Measurements from ENCODE around the gene CFAP61.
A peak's percentile ranks its signal among the peaks of the same experiment; 100 is the strongest.

CFAP61 gene

DNA sequence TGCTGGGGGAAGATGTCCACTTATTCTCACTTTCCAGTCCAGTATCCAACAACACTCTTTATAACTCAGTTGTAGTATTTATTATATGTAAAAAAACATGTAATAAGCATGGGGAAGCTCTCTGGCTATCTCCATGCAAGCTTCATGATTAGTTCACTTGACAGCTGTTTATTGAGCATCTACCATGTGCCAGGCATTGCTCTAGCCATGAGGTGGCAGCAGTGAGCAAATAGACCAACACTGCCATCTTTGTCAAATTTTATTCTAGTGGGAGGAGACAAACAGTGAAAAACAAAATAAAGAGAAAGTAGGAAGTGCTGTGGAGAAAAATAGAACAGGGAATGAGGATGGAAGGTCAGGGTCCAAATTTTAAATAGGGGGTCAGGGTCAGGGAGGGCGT, 131.8 kb downstream of the CFAP61 start:
- peak; percentile 23 to 52 for DNase-seq

DNA sequence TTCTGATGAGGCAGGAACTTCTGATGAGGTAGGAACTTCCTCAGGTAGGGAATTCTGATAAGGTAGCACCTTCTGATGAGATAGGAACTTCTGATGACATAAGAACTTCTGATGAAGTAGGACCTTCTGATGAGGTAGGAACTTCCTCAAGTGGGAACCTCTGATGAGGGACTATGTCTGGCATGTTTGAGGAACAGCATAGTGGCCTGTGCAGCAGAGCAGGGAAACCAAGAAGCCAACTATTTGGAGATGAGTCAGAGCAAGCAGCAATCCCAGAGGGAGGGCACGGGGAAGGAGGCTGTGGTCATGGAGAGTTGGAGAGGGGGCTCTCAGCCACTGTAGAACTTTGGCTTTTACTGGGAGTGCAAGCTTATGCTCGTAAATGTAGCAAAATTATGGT, 132.4 kb downstream of the CFAP61 start:
- no peak for DNase-seq

DNA sequence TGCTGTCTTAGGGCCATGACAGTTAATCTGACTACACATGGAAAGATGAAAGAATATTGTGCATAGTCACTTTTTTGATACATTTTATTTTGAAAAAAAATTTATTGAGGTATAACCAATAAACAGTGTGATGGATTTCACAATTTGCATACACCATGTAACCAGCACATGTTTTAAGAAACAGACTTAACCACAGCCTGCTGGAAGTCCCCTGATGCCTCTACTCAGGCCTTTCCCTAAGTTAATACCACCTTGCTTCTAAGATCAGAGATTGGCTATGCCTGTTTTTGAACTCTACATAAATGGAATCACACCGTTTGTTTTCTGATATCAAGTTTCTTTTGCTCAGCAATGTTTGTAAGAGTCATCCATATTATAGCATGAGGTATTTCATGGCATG, 136.3 kb downstream of the CFAP61 start:
- no peak for DNase-seq

DNA sequence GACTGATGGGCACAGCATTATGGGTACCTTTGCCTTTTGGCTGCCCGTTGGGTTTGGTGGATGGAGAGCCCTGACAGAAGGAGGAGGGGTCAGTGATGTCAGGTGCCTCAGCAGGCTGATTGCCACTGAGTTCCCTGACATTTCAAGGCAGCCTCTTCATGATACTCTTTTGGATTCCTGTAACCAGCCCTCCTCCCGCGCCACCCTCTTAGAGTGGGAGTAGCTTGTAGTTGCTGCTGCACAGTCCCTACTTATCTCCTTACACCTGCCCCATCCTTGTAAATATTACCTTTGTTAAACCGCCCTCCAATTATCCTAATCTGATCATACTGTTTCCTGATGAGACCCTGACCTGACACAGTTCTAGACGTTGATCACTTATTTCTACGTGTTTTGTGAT, 140.0 kb downstream of the CFAP61 start:
- DNase-seq, result no peak

DNA sequence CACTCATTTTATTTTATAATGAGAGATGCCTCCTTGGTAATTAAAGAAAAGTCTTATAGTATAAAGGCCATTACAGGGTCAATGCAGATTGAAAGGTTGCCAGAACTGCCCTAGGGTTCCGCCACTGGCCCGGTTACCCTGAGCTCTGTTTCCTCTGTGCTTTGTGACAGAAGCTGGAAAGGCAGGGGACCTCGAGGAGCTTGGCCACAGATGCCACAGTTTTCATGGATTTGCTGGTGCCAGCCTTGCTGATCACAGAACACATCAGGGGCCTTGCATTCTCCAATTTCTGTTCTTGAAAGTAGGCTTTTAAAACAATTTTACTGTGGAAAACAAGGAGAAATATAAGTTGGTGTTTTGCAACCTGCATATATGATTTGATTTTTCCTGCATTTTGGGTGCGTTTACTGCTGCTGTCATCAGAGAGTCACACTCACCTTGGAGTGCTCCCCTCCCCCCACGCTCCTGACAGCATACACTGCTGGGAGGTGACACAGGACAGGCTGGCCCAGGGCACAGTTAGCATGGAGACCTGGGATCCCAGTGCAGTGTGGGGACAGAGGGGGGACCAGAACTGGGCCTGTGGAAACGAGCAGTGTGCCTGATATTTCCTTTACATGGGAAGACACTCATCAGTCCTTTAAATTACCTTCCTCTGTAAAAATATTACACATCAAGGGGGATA, 142.8 kb downstream of the CFAP61 start:
- no peak for DNase-seq

DNA sequence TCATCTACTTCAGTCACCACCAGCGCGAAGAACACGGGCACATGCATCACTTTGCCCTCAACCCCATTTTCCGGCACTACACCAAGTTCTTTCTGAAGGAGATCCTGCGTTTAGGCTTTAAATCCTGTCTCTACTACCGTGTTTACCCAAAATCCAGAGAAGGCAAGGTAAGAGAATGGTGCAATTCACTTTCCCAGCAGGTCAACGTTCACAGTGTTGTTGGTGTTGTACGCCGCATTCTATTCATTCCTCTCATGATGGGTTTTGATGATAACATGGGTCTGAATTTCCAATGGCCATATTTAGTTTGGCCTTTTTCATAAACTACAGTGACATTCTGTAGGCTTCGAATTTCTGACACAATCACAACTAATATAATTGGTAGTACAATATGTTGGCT, 144.3 kb downstream of the CFAP61 start:
- DNase-seq, result no peak

DNA sequence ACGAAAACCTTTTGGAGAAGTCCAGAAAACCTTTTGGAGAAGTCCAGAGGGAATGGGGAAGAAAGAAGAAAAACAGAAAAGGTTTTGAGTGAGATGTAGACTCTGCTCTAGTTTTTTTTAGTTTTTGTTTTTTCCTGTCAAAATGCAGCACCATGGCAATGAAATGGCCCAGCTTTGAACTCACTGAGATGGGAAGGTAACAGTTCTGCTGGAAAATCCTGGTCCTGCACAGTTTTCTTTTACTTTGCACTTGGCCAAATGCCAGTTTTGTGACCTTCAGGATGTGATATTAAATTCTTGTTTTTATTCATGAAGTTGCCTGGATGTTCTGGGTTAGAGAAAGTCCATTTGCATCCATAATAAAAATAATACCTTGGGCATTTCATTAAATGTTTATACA, 145.7 kb downstream of the CFAP61 start:
- DNase-seq, result no peak

DNA sequence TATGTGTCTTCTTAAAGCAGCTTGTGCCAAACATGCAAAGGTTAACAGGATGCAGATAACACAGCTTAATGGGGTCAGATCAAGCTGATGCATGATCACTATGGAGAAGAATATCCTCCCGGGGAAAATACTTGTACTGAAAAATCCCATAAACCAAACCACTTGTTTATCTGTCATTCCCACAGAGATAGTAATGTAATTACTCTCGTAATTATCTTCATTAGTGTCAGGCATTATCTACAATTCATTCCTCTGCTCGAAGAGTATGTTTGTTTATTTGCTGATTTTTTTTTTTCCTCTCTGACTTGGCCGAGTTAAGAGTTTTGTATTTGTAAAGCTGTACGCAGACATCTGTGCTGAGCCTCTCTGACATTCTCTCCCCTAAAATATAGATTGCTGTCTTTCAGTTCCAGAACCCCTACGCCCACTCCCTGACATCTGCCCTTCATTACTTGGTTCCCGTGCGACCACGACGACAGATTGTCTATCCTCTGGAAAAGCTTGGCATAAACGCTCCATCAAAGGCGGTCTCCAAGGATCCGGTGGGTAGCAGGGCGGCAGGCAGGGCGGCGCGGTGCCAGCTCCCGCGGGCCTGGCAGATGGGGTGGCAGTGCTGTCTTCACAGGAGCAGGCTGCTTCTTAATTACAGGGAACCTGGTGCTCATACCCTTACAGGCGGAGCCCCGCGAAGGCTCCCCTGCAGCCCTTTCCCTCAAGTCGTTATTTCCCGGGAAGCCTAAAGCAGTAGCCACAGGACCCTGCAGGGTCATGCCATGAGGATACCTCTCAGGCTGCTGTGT, 147.2 kb downstream of the CFAP61 start:
- no peak for DNase-seq

DNA sequence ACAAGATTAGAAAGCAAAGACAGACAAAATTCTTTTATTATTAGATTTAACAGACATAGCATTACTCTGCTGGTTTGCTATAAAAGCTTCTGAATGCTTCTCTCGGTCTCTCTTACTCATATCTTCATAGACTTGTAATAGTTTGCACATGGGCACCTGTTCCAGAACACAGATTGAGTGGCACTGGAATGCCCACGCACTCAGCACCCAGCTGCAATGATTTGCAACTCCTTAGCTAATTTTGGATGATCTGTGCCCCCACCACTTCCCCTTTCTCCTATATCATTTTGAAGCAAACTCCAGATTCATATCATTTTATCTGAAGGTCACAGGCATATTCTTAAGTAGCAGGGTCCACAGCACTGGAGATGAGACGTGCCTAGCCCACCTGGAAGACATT, 148.8 kb downstream of the CFAP61 start:
- no peak for DNase-seq

DNA sequence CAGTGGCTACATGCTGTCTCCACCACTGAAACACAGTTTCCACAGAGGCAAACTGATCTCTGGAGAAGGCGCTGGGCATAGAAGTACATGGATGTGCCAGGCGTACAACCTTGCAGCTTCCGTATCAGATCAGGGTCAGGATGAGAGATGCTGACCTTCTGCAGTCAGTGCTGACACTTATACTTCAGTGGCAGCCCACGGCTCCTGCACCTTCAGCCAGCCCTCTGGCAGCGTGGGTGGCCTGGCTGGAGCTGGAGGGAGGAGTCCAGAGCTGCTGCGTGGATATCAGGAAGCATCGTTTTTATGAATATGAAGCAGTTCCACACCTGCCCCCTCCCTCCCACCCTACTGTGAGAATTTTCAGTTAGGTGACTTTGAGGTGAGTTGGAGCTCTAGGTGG, 149.3 kb downstream of the CFAP61 start:
- no peak for DNase-seq

DNA sequence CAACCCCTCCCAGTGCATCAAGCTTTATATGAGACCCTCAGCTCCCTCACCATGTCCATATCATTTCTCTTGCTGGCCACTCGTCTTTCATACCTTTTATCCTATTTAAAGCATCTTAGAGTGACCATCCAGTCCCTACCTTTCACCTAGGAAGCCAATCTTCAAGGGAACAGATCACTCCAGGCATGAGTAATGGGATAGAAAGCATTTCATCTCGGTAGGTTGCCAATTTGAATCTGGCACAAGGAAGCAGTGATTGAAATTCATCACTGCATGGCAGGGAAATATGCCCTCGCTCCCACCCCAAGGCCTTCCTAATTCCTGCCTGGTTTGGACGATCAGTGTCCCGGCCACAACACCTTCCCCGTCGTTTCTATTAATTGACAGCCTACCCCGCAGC, 150.4 kb downstream of the CFAP61 start:
- no peak for DNase-seq

DNA sequence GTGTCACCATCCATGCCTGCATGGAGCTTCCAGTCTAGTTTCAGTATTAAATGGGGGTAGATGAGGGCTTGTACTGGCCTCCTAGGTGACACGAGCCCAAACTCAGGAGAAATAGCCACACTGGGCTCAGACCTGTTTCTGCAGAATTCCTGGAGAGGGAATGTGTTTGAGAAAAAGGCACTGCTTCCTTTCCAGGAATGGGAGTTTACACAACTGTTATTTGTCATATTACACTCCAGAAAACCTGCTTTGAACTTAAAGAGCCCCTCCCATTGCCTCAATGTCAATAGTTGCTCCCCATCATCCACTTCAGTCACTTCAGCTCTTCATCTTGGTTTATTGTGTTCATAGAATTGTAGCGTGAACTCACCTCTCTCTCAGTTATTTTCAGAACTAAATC, 151.5 kb downstream of the CFAP61 start:
- no peak for DNase-seq

DNA sequence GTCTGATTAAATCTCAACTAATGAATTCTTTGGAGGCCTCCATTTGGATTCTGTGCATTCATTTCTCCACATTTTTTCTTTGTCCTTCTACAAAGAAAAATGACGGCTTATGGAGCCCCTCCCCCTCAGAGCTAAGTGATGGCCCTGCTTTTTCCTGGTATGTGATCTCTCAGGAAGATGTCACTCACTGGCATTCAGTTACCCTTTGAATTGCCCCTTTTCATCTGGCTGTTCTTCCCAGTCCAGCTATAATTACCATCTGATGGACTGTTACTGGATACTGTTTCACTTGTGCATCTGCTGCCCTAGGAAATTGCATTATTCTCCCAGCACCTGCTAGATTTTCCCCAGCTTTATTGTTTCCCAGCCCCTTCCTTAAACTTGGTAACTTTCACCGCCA, 151.9 kb downstream of the CFAP61 start:
- DNase-seq, result no peak

DNA sequence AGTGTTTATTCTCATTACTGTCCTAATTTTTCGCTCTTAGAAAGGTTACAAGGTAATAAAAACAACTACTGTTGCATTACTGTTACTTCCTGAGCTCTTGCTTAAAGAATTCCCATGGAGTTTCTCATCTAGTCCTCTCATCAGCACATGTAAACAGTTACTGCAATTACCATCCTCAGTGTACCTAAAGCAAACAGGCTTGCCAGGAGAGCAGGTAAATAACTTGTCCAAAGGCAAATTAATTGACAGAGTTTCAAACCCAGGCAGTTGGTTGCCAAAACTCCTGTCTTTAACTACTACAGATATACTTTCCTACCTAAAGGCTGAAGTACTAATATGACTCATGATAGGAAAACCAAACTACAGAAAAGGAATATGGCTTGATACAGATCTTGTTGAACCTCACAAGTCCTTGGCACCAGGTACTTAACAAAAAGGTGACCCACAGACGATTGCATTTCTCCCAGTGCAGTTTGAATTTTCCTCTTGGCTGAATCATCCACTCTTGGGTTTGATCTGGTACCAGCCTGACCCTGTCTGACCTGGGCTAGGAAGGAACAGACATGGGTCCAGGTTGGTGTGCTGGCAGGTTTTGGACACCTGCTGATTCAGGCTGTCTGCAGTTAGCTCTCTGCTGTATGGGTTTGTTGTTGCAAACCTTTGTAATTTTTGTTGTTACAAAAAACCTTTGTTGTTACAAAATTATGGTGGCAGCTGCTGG, 153.0 kb downstream of the CFAP61 start:
- DNase-seq, result no peak

DNA sequence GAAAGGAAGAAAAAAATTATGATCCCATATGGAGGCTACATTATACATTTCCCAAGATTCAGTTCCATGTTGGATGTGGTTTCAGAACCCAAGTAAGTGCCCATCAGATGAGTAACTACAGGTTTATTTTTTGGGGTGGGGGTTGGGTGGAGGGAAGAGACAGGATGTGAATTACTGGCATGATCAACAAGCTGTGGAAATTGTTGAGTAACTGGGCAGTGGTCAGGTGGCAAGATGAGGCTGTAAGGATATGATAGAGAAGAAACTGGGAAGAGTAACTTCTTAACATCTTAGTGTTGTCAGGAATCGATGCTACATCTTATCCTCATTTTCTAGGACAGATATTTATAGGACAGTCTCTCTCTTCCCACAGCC, 153.5 kb downstream of the CFAP61 start:
- no peak for DNase-seq

DNA sequence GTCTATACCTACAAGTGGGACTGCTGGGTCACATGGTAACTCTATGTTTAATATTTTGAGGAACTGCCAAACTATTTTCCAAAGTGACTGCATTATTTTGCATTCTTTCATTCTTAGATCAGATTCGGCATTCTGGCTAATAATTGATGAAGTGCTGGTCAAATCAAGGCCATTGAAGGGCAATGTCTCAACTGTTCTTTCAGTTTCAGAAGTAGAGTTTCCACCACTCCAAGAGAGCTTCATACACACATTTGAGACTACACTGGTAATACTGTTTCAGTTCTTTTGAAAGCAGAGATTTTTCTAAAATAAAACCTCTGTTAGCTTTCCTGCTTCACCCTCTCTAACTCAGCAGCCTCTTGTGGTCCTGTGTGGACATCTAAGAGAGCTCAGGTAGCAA, 154.5 kb downstream of the CFAP61 start:
- no peak for DNase-seq

DNA sequence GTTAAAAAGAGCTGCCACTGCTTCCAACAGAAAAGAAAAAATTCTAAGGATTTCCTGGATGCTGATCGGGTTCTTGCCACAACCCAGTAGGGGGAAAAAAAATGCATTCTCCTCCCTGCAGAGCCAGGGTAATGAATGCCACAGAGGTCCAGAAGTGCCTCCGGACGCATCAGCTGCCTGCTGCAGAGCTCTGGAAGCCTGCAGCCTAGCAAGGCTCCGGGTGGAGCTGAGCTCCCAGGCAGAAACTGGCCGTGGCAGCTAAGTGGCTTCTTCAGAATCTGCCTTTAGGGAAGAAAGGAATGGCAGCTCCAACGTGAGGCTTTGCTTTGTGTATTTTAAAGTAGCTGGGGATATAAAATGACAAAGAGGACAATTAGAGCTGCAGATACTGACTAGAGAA, 155.0 kb downstream of the CFAP61 start:
- no peak for DNase-seq

DNA sequence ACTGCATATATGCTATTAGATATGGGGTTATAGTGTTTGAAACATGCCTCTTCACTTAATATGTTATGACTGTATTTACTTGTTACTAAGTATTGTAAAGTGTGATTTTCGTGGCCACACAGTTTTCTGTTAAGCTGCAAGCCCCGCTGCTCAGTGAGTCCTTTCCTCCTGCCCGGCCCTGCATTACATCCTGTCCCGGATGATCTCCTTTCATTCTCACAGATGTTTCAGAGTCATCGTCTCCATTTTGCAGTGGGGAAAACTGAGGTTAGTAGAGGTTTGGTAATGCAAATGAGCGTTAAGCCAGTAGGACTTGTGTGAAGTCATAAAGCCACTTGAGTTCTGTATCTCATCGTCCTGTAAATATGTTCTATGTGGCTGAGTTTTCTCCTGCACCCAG, 155.5 kb downstream of the CFAP61 start:
- DNase-seq, result no peak

DNA sequence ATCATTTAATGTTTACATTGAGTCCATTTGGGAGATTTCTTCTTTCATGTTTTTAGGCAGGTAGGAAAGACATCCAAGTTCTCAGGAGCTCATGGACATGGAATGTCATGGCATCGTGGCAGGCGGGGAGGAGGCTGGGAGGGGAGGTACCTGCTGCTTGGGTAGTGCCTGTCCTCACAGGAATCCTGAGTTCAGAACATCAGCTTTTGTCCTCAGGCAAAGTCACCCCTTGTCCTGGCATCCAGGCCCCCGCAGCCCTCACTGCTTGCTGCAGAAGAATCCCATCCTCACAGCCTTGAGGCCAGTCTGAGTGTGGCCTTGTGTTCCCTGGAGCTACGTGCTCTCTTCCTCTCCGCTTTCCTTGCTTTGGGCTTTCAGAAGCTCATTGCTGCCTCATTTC, 157.4 kb downstream of the CFAP61 start:
- DNase-seq, result no peak

DNA sequence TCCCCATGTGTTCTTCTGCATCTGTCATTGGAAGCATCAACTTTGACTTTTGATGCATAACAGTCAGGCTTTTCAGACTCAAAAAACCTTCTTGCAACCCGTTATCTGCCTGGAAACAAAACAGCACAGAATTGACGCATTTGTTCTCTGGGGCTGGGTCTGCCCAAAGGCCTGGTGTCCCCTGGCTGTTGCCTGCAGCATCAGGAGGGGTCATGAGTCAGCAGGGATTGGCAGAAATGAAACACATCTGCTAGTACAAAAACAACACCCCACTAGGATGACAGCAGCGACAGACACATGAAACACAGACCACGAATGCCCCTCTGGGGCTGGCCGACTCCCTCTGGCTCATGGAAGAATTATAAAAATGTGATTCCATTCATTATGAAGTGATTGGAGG, 158.0 kb downstream of the CFAP61 start:
- no peak for DNase-seq

DNA sequence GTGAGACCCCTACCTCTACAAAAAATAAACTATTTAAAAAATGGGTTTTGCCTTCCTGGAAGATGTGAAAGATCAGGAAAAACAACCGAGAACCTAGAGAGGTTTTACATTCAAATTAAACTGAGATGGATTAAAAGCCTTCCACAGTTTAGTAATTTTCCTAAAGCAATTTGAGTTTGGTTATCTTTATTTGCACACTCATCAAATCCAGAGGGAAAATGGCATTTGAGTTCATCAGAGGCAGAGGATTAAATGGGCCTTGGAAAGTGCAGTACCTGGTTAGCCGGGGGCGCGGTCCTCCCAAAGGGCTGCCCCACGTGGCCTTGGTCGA, 158.6 kb downstream of the CFAP61 start:
- no peak for DNase-seq

DNA sequence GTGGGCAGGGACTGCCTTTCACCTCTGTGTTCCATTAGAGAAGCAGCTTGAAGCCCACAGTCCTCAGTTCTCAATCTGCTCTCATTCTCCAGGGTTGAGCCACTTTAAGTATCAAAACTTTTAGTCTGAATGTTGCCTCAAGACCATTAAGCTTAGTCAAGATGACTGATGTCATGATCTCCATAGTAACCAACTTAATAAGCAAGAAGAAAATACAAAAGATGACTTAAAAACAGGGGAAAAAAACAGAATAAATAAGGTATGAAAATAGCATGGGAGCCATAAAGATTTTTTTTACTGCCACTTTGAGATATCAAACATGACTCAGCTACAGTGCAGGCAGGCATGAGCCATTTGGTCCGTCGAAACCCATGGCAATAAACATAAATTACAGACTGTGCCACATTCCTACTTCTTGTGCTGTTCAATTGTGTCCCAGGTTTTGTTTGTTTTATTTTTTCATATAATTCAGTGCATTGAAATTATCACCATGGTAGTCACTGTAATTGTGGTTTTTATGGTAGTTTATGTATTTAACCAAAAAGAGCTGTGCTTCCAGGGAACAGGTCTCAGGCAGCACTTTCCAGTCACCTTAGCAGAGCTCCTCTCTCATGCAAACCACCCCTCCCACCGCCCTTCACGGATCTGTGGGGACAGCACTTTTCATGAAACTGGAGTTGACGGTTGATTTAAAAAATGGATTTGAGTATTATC, 159.1 kb downstream of the CFAP61 start:
- no peak for DNase-seq

DNA sequence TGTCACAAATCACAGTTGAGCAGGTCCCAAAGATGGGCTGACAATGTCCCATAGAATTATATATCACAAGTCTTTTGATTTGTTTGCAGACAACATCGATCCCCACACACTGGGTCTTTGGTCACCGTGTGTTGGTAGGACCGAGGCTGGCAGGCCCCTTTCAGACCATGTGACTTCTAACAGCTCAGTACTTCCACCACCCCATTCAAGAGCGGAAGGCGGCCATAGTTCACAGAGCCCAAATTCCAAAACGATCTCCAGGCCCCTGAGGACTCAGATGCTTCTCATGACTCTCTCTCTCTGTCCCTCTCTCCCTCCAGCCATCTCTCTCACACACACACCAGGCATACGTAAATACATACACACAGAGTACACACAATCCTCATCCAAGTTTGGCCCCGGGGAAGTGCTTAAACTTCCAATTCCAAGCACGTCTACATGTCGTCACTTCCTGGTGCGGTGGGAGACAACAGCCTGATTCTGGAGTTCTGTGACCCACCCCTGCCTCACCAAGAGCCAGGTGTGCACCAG, 159.7 kb downstream of the CFAP61 start:
- no peak for DNase-seq

Data from AML-193 (cell line).